ENCODE data around the gene OXLD1. TPM values are rescaled to one million over a fixed set of nuclear protein-coding genes. Genes with fewer than 3 reads are reported as not detected.
A peak's percentile ranks its signal among the peaks of the same experiment; 100 is the strongest.

The OXLD1 gene
- total RNA-seq, 1 donor, result 23.7 TPM

- TF ChIP-seq CTCF (IDR thresholded peaks at IDR 0.05; ENCODE audit: insufficient read depth, low read depth, low read length), result no peak
- H3K4me3 ChIP-seq (ENCODE audit: low read depth, low read length), result no peak overlapping the region
- DNase-seq (ENCODE audit: low read depth), result no peak
These were observed 21.1 kb downstream of the OXLD1 start for GRCh38 chr17:81644976-81645952.

GRCh38 chr17:81644496-81644895 lies 21.9 kb downstream of the OXLD1 start:
- H3K4me3 ChIP-seq (ENCODE audit: low read depth, low read length), result no peak overlapping the region
- no peak for TF ChIP-seq CTCF (IDR thresholded peaks at IDR 0.05; ENCODE audit: insufficient read depth, low read depth, low read length)
- no peak for DNase-seq (ENCODE audit: low read depth)

GRCh38 chr17:81641825-81642489 lies 24.4 kb downstream of the OXLD1 start:
- no peak for TF ChIP-seq CTCF (IDR thresholded peaks at IDR 0.05; ENCODE audit: insufficient read depth, low read depth, low read length)
- no peak overlapping the region for H3K4me3 ChIP-seq (ENCODE audit: low read depth, low read length)
- DNase-seq (ENCODE audit: low read depth), result peak; percentile 61

- DNase-seq (ENCODE audit: low read depth), result no peak
- TF ChIP-seq CTCF (IDR thresholded peaks at IDR 0.05; ENCODE audit: insufficient read depth, low read depth, low read length), result no peak
- H3K4me3 ChIP-seq (ENCODE audit: low read depth, low read length), result no peak overlapping the region
These were observed 26.4 kb downstream of the OXLD1 start for GRCh38 chr17:81640011-81640410.

- no peak overlapping the region for H3K4me3 ChIP-seq (ENCODE audit: low read depth, low read length)
- TF ChIP-seq CTCF (IDR thresholded peaks at IDR 0.05; ENCODE audit: insufficient read depth, low read depth, low read length), result no peak
- DNase-seq (ENCODE audit: low read depth), result no peak
These were observed 27.7 kb downstream of the OXLD1 start for GRCh38 chr17:81638683-81639082.

GRCh38 chr17:81636505-81637288 lies 29.7 kb downstream of the OXLD1 start, which contains the start of the genes NPLOC4 and TSPAN10:
Gene NPLOC4 (minus strand): TSS chr17:81637112. CDS start chr17:81636930, 182 bp downstream.
Gene TSPAN10 (plus strand): TSS chr17:81637196. CDS start chr17:81642413, 5,217 bp downstream.
- H3K4me3 ChIP-seq (ENCODE audit: low read depth, low read length), result peak within 1 kb of the TSS; percentile 91
- DNase-seq (ENCODE audit: low read depth), result peak; percentile 86
- no peak for TF ChIP-seq CTCF (IDR thresholded peaks at IDR 0.05; ENCODE audit: insufficient read depth, low read depth, low read length)
